HG02759 (cell line): ENCODE data around the gene ARSB.
A peak's percentile ranks its signal among the peaks of the same experiment; 100 is the strongest.

ENCODE experiments used
- ATAC-seq: cut with Tn5 transposase; IDR thresholded peaks from one replicate; pipeline ENCODE4 v1.9.1; 2021; ENCODE audit warnings: mild to moderate bottlenecking, moderate library complexity; ENCODE audit not compliant: unreplicated experiment

ARSB gene

GRCh38 chr5:78810098-78810920, 174.8 kb downstream of the ARSB start:
- ATAC-seq = no peak

GRCh38 chr5:78809444-78809843, 175.7 kb downstream of the ARSB start:
- ATAC-seq = no peak

- ATAC-seq = no peak
Observed at GRCh38 chr5:78808818-78809217, 176.3 kb downstream of the ARSB start.

GRCh38 chr5:78808380-78808779, 176.7 kb downstream of the ARSB start:
- no peak for ATAC-seq

GRCh38 chr5:78806544-78806943, 178.6 kb downstream of the ARSB start:
- ATAC-seq = no peak

GRCh38 chr5:78805474-78806124, 179.5 kb downstream of the ARSB start:
- no peak for ATAC-seq

- no peak for ATAC-seq
Observed at GRCh38 chr5:78804995-78805394, 180.1 kb downstream of the ARSB start.

GRCh38 chr5:78803941-78804340, 181.2 kb downstream of the ARSB start:
- no peak for ATAC-seq

GRCh38 chr5:78803353-78803752, 181.8 kb downstream of the ARSB start:
- no peak for ATAC-seq

GRCh38 chr5:78801413-78801812, 183.7 kb downstream of the ARSB start:
- ATAC-seq = no peak

GRCh38 chr5:78799266-78800017, 185.7 kb downstream of the ARSB start:
- ATAC-seq = no peak

GRCh38 chr5:78798673-78799029, 186.5 kb downstream of the ARSB start:
- no peak for ATAC-seq

- no peak for ATAC-seq
Observed at GRCh38 chr5:78797936-78798672, 187.0 kb downstream of the ARSB start.

GRCh38 chr5:78795757-78796156, 189.4 kb downstream of the ARSB start:
- no peak for ATAC-seq

- ATAC-seq = no peak
Observed at GRCh38 chr5:78794693-78795215, 190.4 kb downstream of the ARSB start.

- no peak for ATAC-seq
Observed at GRCh38 chr5:78793907-78794662, 191.0 kb downstream of the ARSB start.

GRCh38 chr5:78792345-78793055, 192.6 kb downstream of the ARSB start:
- ATAC-seq = peak; percentile 64

GRCh38 chr5:78791501-78792100, 193.5 kb downstream of the ARSB start:
- no peak for ATAC-seq

- ATAC-seq = no peak
Observed at GRCh38 chr5:78787783-78788182, 197.3 kb downstream of the ARSB start.
